SK-N-DZ (cell line): ENCODE data around the gene NR3C1.
A peak's percentile ranks its signal among the peaks of the same experiment; 100 is the strongest.
"Not testable (repeated sequence)": the region's sequence is repeated elsewhere in the genome, so short reads cannot be mapped to it uniquely, and the experiment has no call there.

Experiments used
- DNase-seq: peaks from one replicate; pipeline ENCODE4 v3.0.0-alpha.2; 2015; ENCODE audit warnings: low spot score

NR3C1 gene

DNA sequence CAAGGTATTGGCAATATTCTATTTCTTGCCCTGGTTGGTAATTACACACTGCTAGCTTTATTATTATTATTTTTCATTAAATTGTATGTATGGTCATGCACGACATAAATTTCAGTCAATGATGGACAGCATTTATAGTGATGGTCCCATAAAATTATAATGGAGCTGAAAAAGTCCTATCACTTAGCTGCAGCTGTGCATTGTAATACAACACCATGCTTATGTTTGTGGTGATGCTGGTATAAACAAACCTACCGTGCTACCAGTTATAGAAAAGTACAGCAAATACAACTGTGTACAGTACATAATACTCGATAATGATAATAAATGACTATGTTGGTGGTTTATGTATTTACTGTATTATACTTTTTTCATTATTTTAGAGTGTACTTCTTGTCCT, 65.5 kb downstream of the NR3C1 start:
- no peak for DNase-seq

- no peak for DNase-seq
These were observed 67.0 kb downstream of the NR3C1 start for GRCh38 chr5:143336485-143336884.

- no peak for DNase-seq
These were observed 68.6 kb downstream of the NR3C1 start for GRCh38 chr5:143334903-143335302.

- not testable (repeated sequence) for DNase-seq
These were observed 69.1 kb downstream of the NR3C1 start for GRCh38 chr5:143334380-143334779.

DNA sequence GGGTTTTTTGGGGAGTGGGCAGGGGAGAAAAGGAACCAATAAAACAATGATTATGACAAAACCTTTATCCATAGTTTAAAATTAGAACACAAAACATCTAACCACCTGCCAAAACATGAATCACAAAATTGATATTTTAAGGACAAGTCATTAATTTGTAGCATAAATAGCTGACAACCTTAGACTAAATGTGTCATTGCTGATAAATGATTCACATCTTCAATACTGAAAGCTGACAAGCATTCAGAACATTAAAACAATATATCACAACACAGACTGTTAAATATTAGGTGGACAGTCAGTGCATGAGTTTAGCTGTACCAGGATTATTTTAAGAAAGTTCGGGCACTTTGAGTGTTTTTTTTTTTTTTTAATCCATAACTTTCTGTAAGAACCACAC, 71.5 kb downstream of the NR3C1 start:
- DNase-seq: no peak

DNA sequence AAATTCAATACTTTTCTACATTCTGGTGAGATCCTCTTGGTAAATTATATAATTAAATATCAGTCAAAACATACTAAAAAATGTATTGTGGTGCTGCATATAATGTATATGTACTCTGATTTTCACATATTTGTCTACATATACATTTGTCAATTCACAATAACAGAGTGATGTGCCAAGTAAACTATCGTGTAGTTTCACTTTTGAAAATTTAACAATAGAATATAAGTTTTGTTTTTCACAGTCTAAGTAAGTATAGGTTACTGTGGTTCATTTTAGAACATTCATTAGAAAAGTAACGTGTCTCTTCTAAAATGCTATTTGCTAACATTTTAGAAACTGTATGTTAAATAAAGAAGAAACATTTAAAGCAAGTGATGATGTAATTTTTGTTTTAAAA, 73.6 kb downstream of the NR3C1 start:
- no peak for DNase-seq

DNA sequence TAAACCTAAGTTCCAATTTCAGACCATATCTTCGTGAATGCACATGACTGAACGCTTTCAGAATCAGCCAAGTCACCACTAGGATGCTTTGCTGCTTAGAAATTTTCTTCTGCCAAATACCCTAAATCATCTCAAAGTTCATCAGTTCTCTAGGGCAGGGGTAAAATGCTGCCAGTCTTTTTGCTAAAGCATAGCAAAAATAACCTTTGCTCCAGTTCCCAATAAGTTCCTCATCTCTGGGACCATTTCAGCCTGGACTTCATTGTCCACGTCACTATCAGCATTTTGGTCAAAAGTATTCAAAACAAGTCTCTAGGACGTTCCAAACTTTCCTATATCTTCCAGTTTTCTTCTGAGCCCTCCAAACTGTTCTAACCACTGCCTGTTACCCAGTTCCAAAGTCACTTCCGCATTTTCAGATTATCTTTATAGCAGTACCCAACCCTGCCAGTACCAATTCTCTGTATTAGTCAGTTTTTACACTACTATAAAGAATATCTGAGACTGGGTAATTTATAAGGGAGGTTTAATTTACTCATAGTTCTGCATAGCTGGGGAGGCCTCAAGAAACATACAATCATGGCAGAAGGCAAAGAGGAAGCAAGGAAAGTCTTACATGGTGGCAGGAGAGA, 74.8 kb downstream of the NR3C1 start:
- DNase-seq: no peak

- DNase-seq: not testable (repeated sequence)
These were observed 78.4 kb downstream of the NR3C1 start for GRCh38 chr5:143325086-143325485.

GRCh38 chr5:143322931-143323630, 80.4 kb downstream of the NR3C1 start:
- not testable (repeated sequence) for DNase-seq

DNA sequence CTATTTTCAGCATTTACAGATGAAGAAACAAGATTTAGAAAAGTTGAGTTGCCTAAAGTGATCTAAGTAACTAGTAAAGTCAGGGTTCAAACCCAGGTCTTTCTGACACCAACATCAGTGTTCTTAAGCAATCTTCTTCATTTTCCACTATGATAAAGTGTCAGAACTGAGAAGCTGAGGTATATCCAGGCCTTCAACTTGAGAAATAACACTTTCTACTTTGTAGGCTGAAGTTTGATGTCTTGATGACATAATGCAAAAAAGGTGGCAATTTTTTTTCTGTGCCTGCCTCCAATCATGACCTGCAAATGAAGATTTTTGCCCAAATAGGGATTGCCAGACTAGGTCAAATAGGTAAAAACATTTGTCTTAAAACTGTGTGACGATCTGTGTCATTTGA, 81.3 kb downstream of the NR3C1 start:
- DNase-seq: no peak

GRCh38 chr5:143319437-143320227, 83.9 kb downstream of the NR3C1 start:
- no peak for DNase-seq

DNA sequence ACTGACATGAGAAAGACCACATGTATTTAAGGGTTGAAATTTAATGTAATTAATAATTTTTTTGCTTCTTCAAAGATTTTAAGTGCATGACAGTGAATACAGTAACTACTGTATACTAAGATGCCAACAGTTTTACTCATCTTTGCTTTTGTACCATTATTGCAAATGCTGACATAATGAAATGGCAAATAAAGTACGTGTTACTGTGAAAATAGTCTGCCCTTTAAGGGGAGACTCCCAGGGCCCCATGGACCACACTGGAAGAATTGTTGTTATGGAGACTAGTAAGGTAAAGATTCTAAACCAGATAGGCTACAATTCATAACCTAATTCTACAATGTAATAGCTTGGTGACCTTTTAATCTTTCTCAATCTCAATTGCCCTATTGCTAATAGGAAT, 84.7 kb downstream of the NR3C1 start:
- DNase-seq: peak; percentile 7

DNA sequence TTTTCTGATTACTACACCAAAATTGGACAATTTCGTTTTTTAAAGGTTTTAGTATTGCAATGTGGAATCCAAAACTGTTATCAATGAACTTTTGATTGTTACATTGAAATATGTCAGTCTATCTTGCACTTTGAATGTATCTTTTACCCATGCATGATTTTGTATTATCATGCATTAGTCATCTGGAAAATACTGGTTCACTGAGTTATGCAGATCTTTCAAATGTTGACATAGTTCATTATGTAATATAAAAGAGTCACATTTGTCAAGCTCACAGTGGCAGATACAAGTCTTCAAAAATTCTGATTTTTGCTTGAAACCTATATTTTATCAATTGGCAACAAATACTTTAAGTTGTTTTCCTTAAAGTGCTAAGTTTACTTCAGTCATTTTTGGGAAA, 85.2 kb downstream of the NR3C1 start:
- DNase-seq: no peak

- DNase-seq: no peak
These were observed 86.4 kb downstream of the NR3C1 start for GRCh38 chr5:143316844-143317631.

DNA sequence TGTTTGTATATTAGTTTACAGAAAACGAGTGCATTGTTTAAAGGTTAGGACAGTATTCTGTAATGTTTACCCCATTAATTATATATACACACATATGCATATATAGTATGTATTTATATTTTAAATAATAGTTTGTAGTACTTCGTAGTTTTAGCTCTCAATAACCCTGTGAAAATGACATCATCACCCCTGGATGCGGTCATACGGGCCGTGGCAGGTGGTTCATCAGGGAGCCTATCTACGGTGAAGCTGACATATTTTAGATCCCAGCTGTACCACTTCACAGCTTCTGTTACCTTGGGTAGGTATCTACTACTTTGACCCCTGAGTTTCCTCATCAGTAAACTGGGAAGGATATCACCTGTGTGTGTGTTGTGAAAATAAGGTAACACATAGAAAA, 87.1 kb downstream of the NR3C1 start:
- no peak for DNase-seq

- no peak for DNase-seq
These were observed 87.6 kb downstream of the NR3C1 start for GRCh38 chr5:143315929-143316328.

GRCh38 chr5:143315214-143315613, 88.3 kb downstream of the NR3C1 start:
- no peak for DNase-seq

DNA sequence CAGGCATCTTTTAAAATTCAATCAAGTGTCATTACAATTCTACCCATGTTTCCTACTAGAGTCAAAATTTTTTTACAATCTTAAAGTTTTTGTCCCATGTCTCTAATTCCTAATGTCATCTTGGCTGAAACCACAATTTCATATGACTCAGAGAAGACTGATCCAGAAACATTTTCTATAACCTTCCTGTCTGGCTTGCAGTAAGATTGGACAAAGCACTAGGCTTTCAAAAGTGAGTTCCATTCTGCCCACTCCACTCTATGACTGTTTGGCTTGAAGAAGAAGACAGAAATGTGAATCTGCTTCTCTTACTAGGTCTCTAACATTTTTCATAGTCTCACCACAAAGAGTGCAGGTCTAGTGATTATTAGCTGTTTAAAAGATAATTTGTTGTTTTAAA, 88.8 kb downstream of the NR3C1 start:
- no peak for DNase-seq

- no peak for DNase-seq
These were observed 89.4 kb downstream of the NR3C1 start for GRCh38 chr5:143314099-143314498.

DNA sequence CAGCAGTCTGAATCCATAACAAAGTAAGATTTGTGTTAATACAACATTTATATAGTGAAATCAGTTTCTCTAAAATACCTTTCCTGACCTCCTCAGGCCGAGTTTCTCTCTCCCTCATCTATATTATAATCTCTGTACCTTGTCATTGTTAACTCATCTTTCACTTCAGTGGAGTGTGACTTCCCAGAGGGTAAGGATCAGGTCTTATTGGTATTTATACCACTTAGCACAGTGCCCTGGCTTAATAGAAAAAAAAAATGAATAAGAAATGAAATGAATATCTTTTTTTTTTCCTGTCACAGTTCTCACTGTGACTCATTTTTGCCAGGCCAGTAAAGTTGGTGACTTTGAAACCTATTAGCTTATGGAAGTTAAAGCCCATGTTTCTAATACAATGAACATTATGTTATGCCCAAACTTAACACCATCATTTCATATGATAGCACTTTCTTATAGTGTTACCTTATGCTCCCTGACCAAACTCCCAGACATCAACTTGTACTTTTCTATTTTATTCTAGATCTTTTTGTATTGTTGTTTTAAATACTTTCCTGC, 90.1 kb downstream of the NR3C1 start:
- DNase-seq: no peak

DNA sequence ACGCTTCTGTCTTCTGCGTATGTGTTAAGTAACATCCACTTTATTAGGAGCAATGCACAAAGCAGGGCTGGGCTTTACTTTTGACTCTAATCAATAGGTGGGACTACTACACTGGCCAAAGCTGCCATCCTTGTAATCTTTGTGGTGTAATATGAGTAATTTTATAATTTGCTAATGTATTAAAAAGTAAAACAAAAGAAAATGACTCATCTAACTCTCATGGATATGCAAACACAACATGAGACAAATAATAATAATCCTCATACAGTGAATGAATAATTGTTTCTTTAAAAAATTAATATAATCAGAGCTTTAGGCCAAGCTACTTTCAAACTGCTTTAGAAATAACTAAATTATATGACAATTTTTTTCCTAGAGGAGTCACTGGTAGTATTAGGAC, 90.7 kb downstream of the NR3C1 start:
- no peak for DNase-seq

DNA sequence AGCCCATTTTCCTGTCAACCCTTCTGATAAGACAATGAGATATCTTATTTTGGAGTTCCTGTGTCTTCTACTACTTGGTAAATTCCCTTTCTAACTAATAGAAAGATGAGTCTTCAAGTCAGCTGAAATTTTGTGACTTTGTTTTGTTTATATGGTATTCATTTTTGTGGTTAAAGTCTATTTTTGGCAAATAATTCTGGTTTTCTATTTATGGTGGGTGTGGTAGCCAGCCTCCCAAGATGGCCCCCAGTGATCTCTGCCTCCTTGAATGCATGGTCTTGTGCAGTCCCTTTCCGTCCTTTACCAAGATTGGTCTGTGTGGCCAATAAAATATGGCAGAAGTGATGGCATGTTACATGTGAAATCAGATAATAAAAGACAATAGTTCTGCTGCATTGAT, 91.5 kb downstream of the NR3C1 start:
- DNase-seq: no peak
